Measurements from ENCODE around the gene CCNC.

Gene CCNC

DNA sequence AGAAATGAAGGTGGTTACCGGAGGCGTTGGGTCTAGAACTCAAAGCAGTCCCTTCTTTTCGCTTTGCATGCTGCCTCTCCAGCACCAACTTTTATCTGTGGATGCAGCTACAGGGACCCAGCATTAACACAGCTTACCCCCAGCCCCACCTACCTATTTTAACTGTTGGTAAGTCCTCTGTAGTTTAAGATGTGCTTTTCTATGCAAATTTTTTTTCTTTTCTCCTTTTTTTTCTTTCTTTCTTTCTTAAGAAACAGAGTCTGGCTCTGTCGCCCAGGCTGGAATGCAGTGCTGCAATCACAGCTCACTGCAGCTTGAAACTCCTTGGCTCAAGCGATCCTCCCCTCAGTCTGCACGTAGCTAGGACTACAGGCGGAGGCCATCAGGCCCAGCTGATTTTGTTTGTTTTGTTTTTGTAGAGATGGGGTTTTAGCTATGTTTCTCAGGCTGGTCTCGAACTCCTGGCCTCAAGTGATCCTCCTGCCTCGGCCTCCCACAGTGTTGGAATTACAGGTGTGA lies 46.8 kb downstream of the CCNC start:
- TF ChIP-seq, protein P1, sequence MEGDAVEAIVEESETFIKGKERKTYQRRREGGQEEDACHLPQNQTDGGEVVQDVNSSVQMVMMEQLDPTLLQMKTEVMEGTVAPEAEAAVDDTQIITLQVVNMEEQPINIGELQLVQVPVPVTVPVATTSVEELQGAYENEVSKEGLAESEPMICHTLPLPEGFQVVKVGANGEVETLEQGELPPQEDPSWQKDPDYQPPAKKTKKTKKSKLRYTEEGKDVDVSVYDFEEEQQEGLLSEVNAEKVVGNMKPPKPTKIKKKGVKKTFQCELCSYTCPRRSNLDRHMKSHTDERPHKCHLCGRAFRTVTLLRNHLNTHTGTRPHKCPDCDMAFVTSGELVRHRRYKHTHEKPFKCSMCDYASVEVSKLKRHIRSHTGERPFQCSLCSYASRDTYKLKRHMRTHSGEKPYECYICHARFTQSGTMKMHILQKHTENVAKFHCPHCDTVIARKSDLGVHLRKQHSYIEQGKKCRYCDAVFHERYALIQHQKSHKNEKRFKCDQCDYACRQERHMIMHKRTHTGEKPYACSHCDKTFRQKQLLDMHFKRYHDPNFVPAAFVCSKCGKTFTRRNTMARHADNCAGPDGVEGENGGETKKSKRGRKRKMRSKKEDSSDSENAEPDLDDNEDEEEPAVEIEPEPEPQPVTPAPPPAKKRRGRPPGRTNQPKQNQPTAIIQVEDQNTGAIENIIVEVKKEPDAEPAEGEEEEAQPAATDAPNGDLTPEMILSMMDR (IDR thresholded peaks at IDR 0.05; ENCODE audit: insufficient read depth, low read length, missing control alignments), result no peak
- DNase-seq (ENCODE audit: low read depth, low spot score), result no peak
- CTCF ChIA-PET, result interaction anchor here (0.6 to 3.9 kb wide), 14 partner anchors 10 to 225 kb away, joined by 3 to 33 read pairs (median 6); partner anchors contain the start of gene CCNC
- POLR2A ChIA-PET, result interaction anchor here (0.7 to 1.1 kb wide), 2 partner anchors 47 to 97 kb away, joined by 3 to 5 read pairs; partner anchors contain the start of genes CCNC and PNISR
- H3K4me3 ChIP-seq (ENCODE audit: low read depth, low read length), result peak overlapping the region; percentile 90

DNA sequence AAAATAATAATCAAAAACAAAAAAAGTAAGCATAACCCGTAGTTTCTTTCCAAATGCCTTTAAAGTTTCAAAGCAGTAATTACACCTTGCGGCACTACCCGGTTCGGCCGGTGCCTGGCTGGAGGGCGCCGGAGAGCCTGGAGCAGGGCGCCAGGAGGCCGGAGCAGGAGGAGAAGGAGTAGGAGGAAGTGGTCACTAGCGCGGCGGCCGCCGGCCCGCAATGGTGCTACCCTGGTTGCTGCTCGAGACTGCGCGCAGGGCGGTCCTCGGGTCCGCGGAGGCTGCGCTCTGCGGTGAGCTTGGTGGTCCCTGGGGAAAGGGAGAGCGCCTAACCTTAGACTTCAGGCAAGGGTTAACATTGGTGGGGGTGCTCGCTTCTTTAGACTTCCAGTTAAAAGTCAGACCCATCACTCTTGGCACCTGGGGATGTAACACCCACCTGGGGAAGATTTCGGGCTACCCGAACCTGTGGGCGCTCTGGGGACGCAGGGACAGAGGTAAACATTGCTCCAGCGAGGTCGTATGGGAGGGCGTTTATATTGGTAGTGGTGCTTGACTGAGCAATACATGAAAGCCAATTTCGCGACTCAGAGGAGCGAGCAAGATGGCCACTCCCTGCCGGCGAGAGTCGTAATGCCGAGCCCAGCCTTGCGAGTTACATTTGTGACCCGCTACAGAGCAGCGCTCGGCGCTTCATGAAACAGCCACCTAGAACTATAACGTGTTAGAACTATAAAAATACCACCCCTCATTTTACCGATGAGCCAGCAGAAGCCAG lies 47.4 kb downstream of the CCNC start:
- DNase-seq (ENCODE audit: low read depth, low spot score), result peak; percentile 14
- TF ChIP-seq, protein P1 (IDR thresholded peaks at IDR 0.05; ENCODE audit: insufficient read depth, low read length, missing control alignments), result peak; percentile 94
- H3K4me3 ChIP-seq (ENCODE audit: low read depth, low read length), result peak overlapping the region; percentile 90
- CTCF ChIA-PET, result interaction anchor here (0.6 to 3.9 kb wide), 16 partner anchors 9 to 226 kb away, joined by 3 to 33 read pairs (median 6); partner anchors contain the start of gene CCNC
- POLR2A ChIA-PET, result interaction anchor here (1.1 kb wide), 1 partner anchor 47 kb away, joined by 3 read pairs; the partner anchor contains the start of gene CCNC

DNA sequence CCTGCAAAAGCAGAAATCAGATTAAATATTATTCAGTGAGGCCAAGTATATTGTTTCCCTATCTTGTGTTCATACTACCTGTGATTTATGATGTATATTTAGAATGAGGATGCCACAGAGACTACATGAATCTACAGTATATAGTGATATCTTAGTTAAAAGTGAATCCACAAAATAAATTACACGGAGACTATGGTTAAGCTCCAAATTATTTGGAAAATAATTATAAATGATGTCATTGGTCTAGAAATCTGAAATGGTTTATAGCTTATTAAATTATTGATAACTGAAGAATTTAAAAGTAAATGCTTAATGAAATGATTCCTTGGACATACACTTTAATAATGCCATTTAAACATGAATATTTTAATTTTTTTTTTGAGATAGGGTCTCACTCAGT lies 49.0 kb downstream of the CCNC start:
- ChIA-PET POLR2A (no interaction called here), CTCF (interaction anchor here (1.0 to 3.9 kb wide), 8 partner anchors 10 to 123 kb away, joined by 3 to 33 read pairs (median 8); partner anchors contain the start of gene CCNC)
- TF ChIP-seq, protein P1 (IDR thresholded peaks at IDR 0.05; ENCODE audit: insufficient read depth, low read length, missing control alignments), result no peak
- DNase-seq (ENCODE audit: low read depth, low spot score), result no peak
- H3K4me3 ChIP-seq (ENCODE audit: low read depth, low read length), result no peak overlapping the region

DNA sequence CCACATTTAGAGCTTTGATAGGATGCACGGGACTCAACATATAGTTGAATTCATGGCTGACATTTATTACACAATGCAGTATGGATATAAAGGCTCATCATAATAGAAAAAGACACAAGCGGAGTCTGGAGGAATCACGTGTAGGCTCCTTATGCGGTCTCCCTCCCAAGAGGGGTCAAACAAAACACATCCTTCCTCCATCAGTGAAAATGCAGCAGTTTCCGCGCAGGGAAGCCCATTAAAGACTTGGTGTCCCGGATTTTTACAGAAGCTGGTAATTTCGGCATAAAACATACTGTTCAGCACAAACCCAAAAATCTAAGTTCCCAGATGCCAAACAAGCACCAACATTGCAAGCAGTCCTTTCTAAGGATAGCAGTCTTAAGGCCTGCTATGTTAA lies 54.4 kb downstream of the CCNC start:
- CTCF ChIA-PET, result interaction anchor here (0.8 to 1.3 kb wide), 5 partner anchors 12 to 184 kb away, joined by 3 to 4 read pairs (median 3); no protein-coding TSS in a partner anchor
- TF ChIP-seq, protein P1 (IDR thresholded peaks at IDR 0.05; ENCODE audit: insufficient read depth, low read length, missing control alignments), result no peak
- H3K4me3 ChIP-seq (ENCODE audit: low read depth, low read length), result peak overlapping the region; percentile 81
- POLR2A ChIA-PET, result interaction anchor here (1.0 kb wide), 1 partner anchor 9 kb away, joined by 4 read pairs; no protein-coding TSS in a partner anchor
- no peak for DNase-seq (ENCODE audit: low read depth, low spot score)

DNA sequence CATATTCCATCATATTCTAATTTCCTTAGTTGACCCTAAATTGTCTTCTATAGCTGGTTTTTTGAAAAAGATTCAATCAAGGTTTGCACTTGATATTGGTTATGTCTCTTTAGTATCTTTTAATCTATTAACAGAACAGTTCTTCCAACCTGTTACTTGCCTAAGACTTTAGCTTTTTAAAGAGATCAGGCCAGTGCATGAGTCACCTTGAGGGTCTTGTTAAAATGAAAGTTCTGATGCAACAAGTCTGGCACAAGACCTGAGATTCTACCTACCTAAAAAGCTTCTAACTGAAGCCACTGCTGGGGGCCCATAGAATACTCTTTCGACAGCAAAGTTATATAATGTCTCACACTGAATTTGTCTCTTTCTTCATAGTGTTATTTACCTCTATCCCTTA lies 56.4 kb downstream of the CCNC start:
- DNase-seq (ENCODE audit: low read depth, low spot score), result no peak
- POLR2A ChIA-PET, result no interaction called here

More for the DNA sequence above, 56.4 kb downstream of the CCNC start:
- CTCF ChIA-PET, result interaction anchor here (0.9 to 2.0 kb wide), 3 partner anchors 9 to 234 kb away, joined by 3 to 18 read pairs (median 5); no protein-coding TSS in a partner anchor
- TF ChIP-seq, protein P1 (IDR thresholded peaks at IDR 0.05; ENCODE audit: insufficient read depth, low read length, missing control alignments), result no peak
- H3K4me3 ChIP-seq (ENCODE audit: low read depth, low read length), result no peak overlapping the region
